Thyroid gland (tissue), 4 donors: ENCODE measurements around the gene NRXN2. TPM values are rescaled to one million over a fixed set of nuclear protein-coding genes. Genes with fewer than 3 reads are reported as not detected.

Experiments used
- DNase-seq, 2 donors: peaks; one replicate each; pipeline ENCODE4 v3.0.0-alpha.2; 2019
- H3K27ac ChIP-seq, 3 donors: fragments of 200-600 bp; sonication (generic); 1 replicate in 2 of 3; 2 replicates in 1 of 3; pipeline ENCODE4 v1.5.1; 2016 to 2019; ENCODE audit warnings: mild to moderate bottlenecking in 1 of 3, moderate library complexity in 1 of 3
- H3K27me3 ChIP-seq: fragments of 200-600 bp; sonication (generic); one replicate; pipeline ENCODE4 v1.5.1; 2019
- H3K36me3 ChIP-seq, 2 donors: fragments of 200-600 bp; sonication (generic); one replicate each; pipeline ENCODE4 v1.5.1; 2016 to 2019
- H3K4me1 ChIP-seq, 2 donors: fragments of 200-600 bp; sonication (generic); one replicate each; pipeline ENCODE4 v1.5.1; 2017 to 2019
- H3K4me3 ChIP-seq, 3 donors: fragments of 200-600 bp; sonication (generic); replicated peaks in 1 of 3; 1 replicate in 2 of 3; 2 replicates in 1 of 3; pipeline ENCODE4 v1.5.1; 2016; ENCODE audit warnings: mild to moderate bottlenecking in 1 of 3
- H3K9me3 ChIP-seq: fragments of 200-600 bp; sonication (generic); one replicate; pipeline ENCODE4 v1.5.1; 2017
- POLR2A ChIP-seq, 2 donors: fragments of 450-650 bp; IDR thresholded peaks; one replicate each; pipeline ENCODE4 v1.6.1; 2017; ENCODE audit warnings: antibody characterized with exemption in 2 of 2, mild to moderate bottlenecking in 2 of 2, moderate library complexity in 1 of 2
- WGBS, 2 donors: methylation state at CpG; one replicate each; pipeline ENCODE4 v1.1.5; 2017; 5-methylcytosine and 5-hydroxymethylcytosine counted together
- intact Hi-C: fragments of 100-400 bp; cut with DNase I; formaldehyde crosslinking; loops from one replicate; pipeline ENCODE4 v1.15.1; 2023
- total RNA-seq, 4 donors: library from RNA; depleted of rRNA; stranded (reverse); fragments of >200 nt; gene quantifications; one replicate each; pipeline ENCODE4 v1.2.3, GENCODE V29; 2016
- TF ChIP-seq, protein P1 (sequence below), 6 experiments: fragments of 200-600 bp in 3 of 6; fragments of 450-650 bp in 3 of 6; sonication (generic) in 3 of 6; IDR thresholded peaks; one replicate each; pipeline ENCODE4 v1.5.1; 2016 to 2019; ENCODE audit warnings: antibody characterized with exemption in 6 of 6, mild to moderate bottlenecking in 2 of 6, inconsistent platforms in 1 of 6, moderate library complexity in 1 of 6

The NRXN2 gene
- total RNA-seq, 4 donors from 2014 or later = 2.0 to 12.3 (median 4.8) TPM

DNA sequence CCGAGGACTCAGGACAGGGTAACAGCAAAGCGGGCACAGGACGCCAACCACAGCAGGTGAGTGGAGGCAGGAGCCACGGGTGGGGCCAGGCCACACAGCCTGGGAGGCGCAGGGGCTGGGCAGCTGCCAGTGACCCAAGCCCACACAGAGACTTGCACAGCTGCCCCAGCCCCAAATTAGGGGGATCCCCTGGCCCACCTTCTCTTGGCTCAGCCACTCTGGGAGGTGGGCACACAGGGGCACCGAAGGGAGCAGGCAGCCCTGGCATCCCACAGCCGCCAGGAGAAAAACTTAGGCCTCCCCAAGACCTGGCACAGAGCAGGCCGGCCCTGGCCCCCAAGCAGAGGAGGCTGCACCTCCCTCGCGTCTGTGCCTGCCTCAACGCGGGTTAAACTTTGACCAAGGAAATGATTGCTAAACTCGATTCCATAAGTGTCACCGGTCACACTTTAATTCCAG, 132.2 kb downstream of the NRXN2 start, which contains the start of gene SLC22A12:
Gene SLC22A12, plus strand, starts transcription at position 458 of the 459 bp plus-strand sequence. CDS start 337 bp downstream, outside the sequence.
- DNase-seq = no peak
- intact Hi-C loops = no loop called here
- no peaks in the 10 kb centered on the region for H3K4me1 ChIP-seq

DNA sequence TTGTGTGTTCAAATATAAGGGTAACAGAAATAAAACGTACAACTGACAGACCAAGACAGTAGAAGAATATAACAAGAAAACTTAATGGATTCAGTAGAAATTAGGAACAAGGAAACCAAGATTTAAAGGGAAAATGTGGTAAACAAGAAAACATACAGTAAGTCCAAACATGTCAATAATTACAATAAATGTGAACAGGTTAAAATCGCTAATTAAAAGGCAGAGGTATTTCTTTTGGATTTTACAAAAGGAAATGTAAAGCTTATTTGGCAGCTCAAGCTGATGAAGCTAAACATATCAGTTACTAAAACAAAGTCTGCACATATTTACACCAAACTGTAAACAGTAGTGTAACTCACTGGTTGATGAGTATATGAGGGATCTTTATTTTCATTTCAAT, 134.3 kb downstream of the NRXN2 start:
- H3K4me1 ChIP-seq = no peaks in the 10 kb centered on the region
- TF ChIP-seq, protein P1, sequence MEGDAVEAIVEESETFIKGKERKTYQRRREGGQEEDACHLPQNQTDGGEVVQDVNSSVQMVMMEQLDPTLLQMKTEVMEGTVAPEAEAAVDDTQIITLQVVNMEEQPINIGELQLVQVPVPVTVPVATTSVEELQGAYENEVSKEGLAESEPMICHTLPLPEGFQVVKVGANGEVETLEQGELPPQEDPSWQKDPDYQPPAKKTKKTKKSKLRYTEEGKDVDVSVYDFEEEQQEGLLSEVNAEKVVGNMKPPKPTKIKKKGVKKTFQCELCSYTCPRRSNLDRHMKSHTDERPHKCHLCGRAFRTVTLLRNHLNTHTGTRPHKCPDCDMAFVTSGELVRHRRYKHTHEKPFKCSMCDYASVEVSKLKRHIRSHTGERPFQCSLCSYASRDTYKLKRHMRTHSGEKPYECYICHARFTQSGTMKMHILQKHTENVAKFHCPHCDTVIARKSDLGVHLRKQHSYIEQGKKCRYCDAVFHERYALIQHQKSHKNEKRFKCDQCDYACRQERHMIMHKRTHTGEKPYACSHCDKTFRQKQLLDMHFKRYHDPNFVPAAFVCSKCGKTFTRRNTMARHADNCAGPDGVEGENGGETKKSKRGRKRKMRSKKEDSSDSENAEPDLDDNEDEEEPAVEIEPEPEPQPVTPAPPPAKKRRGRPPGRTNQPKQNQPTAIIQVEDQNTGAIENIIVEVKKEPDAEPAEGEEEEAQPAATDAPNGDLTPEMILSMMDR (IDR thresholded peaks at IDR 0.05) = no peak
- no peak for TF ChIP-seq POLR2A (IDR thresholded peaks at IDR 0.05)
- no peak overlapping the region for H3K4me3 ChIP-seq
- 94 to 95% methylated on average over 2 of the region's 2 CpGs for whole genome bisulfite sequencing, 2 donors
- intact Hi-C loops = no loop called here
- H3K36me3 ChIP-seq = no peaks in the 10 kb centered on the region
- no peak overlapping the region for H3K27ac ChIP-seq
- no peaks in the 10 kb centered on the region for H3K9me3 ChIP-seq
- DNase-seq = no peak
- no peaks in the 10 kb centered on the region for H3K27me3 ChIP-seq

More for the DNA sequence above, 132.2 kb downstream of the NRXN2 start, which contains the start of gene SLC22A12:
- Histone ChIP-seq H3K9me3 (no peaks in the 10 kb centered on the region), H3K27ac (no peak within 1 kb of the TSS), H3K27me3 (no peaks in the 10 kb centered on the region), H3K36me3 (no peaks in the 10 kb centered on the region), H3K4me3 (no peak within 1 kb of the TSS)
- TF ChIP-seq, protein P1 (IDR thresholded peaks at IDR 0.05) = no peak
- no peak for TF ChIP-seq POLR2A (IDR thresholded peaks at IDR 0.05)
- 79 to 90% methylated on average over 12 to 14 of the region's 14 CpGs for WGBS, 2 donors

- no peaks in the 10 kb centered on the region for H3K9me3 ChIP-seq
- H3K36me3 ChIP-seq = no peaks in the 10 kb centered on the region
- TF ChIP-seq, protein P1 (IDR thresholded peaks at IDR 0.05) = no peak
- TF ChIP-seq POLR2A (IDR thresholded peaks at IDR 0.05) = no peak
- no peaks in the 10 kb centered on the region for H3K27me3 ChIP-seq
- intact Hi-C loops = no loop called here
- no peak for DNase-seq
- H3K27ac ChIP-seq = no peak overlapping the region
- no peak overlapping the region for H3K4me3 ChIP-seq
- H3K4me1 ChIP-seq = no peaks in the 10 kb centered on the region
Observed at GRCh38 chr11:64586366-64586765, 136.6 kb downstream of the NRXN2 start.

DNA sequence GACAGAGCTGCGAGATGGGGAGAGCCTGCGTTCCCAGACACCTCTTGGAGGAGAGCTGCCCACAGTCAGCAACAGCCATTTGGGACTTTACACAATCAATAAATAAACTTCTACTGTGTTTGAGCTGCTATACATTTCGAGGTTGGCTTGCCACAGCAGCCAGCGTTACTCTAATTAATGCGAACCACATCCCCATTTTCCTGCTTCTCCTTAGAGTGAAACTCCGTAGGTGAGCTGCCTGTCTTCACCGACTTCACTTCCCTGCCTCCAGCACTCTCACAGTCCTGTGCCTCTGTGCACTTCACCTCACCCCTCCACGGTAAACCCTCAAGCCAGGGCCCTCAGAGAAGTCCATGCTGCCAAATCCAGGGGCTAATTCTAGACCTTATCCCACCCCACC, 137.8 kb downstream of the NRXN2 start:
- Histone ChIP-seq H3K36me3 (no peaks in the 10 kb centered on the region), H3K27ac (no peak overlapping the region), H3K9me3 (no peaks in the 10 kb centered on the region), H3K4me3 (no peak overlapping the region), H3K4me1 (no peaks in the 10 kb centered on the region), H3K27me3 (no peaks in the 10 kb centered on the region)
- intact Hi-C loops = no loop called here
- no peak for DNase-seq
- WGBS, 2 donors = 65 to 69% methylated on average over 8 of the region's 8 CpGs
- TF ChIP-seq, protein P1 (IDR thresholded peaks at IDR 0.05) = no peak
- no peak for TF ChIP-seq POLR2A (IDR thresholded peaks at IDR 0.05)

GRCh38 chr11:64583296-64584262, 139.4 kb downstream of the NRXN2 start:
- no peaks in the 10 kb centered on the region for H3K4me1 ChIP-seq
- no peaks in the 10 kb centered on the region for H3K9me3 ChIP-seq
- no peak for DNase-seq
- TF ChIP-seq, protein P1 (IDR thresholded peaks at IDR 0.05) = no peak
- no peak for TF ChIP-seq POLR2A (IDR thresholded peaks at IDR 0.05)
- H3K27ac ChIP-seq = no peak overlapping the region
- WGBS, 2 donors = 89 to 90% methylated on average over 23 to 27 of the region's 28 CpGs
- no peaks in the 10 kb centered on the region for H3K36me3 ChIP-seq
- H3K27me3 ChIP-seq = no peaks in the 10 kb centered on the region
- no peak overlapping the region for H3K4me3 ChIP-seq
- intact Hi-C loops = no loop called here
